Liver (tissue), 9 donors: ENCODE measurements around the gene PLCB4. TPM values are rescaled to one million over a fixed set of nuclear protein-coding genes. Genes with fewer than 3 reads are reported as not detected.

Experiments
- DNase-seq: peaks from one replicate; pipeline ENCODE4 v3.0.0-alpha.2; 2017; ENCODE audit warnings: low spot score
- H3K27ac ChIP-seq, 2 donors: one replicate each; pipeline ENCODE4 v1.7.0; 2013; ENCODE audit warnings: inconsistent platforms in 2 of 2, low read length in 2 of 2, control low read depth in 1 of 2, low read depth in 1 of 2, mild to moderate bottlenecking in 1 of 2
- H3K27me3 ChIP-seq, 4 donors: one replicate each; pipeline versions ENCODE4 v1.6.1 to v1.7.0; 2013; ENCODE audit warnings: low read length in 3 of 4, inconsistent platforms in 1 of 4, mild to moderate bottlenecking in 1 of 4, moderate library complexity in 1 of 4; ENCODE audit not compliant: control insufficient read depth in 4 of 4, insufficient read depth in 4 of 4
- H3K36me3 ChIP-seq, 4 donors: one replicate each; pipeline versions ENCODE4 v1.6.1 to v1.7.0; 2013; ENCODE audit warnings: low read length in 3 of 4, mild to moderate bottlenecking in 3 of 4, low read depth in 1 of 4, moderate library complexity in 1 of 4; ENCODE audit not compliant: control insufficient read depth in 4 of 4, insufficient read depth in 3 of 4
- H3K4me1 ChIP-seq, 4 donors: one replicate each; pipeline versions ENCODE4 v1.6.1 to v1.7.0; 2013; ENCODE audit warnings: low read length in 3 of 4, mild to moderate bottlenecking in 3 of 4, moderate library complexity in 1 of 4; ENCODE audit not compliant: control insufficient read depth in 4 of 4, insufficient read depth in 4 of 4
- H3K4me3 ChIP-seq, 3 donors: one replicate each; pipeline versions ENCODE4 v1.6.1 to v1.7.0; 2013; ENCODE audit warnings: low read length in 3 of 3, control low read depth in 1 of 3, low read depth in 1 of 3, mild to moderate bottlenecking in 1 of 3
- H3K9ac ChIP-seq, 2 donors: one replicate each; pipeline ENCODE4 v1.7.0; 2013; ENCODE audit warnings: low read length in 2 of 2, mild to moderate bottlenecking in 2 of 2, moderate library complexity in 2 of 2, control low read depth in 1 of 2, low read depth in 1 of 2
- H3K9me3 ChIP-seq, 4 donors: one replicate each; pipeline versions ENCODE4 v1.6.1 to v1.7.0; 2013; ENCODE audit warnings: low read length in 3 of 4; ENCODE audit not compliant: control insufficient read depth in 4 of 4
- ATF3 ChIP-seq: IDR thresholded peaks from 2 replicates; pipeline ENCODE4 v1.6.1; 2016; ENCODE audit warnings: antibody characterized with exemption
- CTCF ChIP-seq: fragments of 150-350 bp; IDR thresholded peaks from 2 replicates; pipeline ENCODE4 v1.5.1; 2017; ENCODE audit warnings: improper control_type of control experiment, low read depth, low read length; ENCODE audit not compliant: missing input control
- EGR1 ChIP-seq, 2 donors: IDR thresholded peaks; 2 replicates each; pipeline ENCODE4 v1.6.1; 2016 to 2018; ENCODE audit warnings: antibody characterized with exemption in 2 of 2, low read depth in 2 of 2
- FOXA1 ChIP-seq: IDR thresholded peaks from 2 replicates; pipeline ENCODE4 v1.6.1; 2016; ENCODE audit warnings: antibody characterized with exemption
- FOXA2 ChIP-seq: IDR thresholded peaks from 2 replicates; pipeline ENCODE4 v1.6.1; 2016; ENCODE audit warnings: antibody characterized with exemption
- GABPA ChIP-seq, 2 donors: IDR thresholded peaks in 1 of 2; conservative IDR thresholded peaks in 1 of 2; 2 replicates each; pipeline ENCODE4 v1.6.1; 2016; ENCODE audit warnings: antibody characterized with exemption in 2 of 2, mild to moderate bottlenecking in 1 of 2, moderate library complexity in 1 of 2
- HNF4A ChIP-seq, 2 donors: conservative IDR thresholded peaks; 2 replicates each; pipeline ENCODE4 v1.6.1; 2016; ENCODE audit warnings: antibody characterized with exemption in 2 of 2, mild to moderate bottlenecking in 2 of 2
- JUND ChIP-seq, 2 donors: IDR thresholded peaks; 2 replicates each; pipeline ENCODE4 v1.6.1; 2016; ENCODE audit warnings: antibody characterized with exemption in 2 of 2
- MAX ChIP-seq: IDR thresholded peaks from 2 replicates; pipeline ENCODE4 v1.6.1; 2016; ENCODE audit warnings: antibody characterized with exemption
- NR2F2 ChIP-seq: IDR thresholded peaks from 2 replicates; pipeline ENCODE4 v1.6.1; 2016; ENCODE audit warnings: antibody characterized with exemption
- RAD21 ChIP-seq, 2 donors: IDR thresholded peaks; 2 replicates each; pipeline ENCODE4 v1.6.1; 2016; ENCODE audit warnings: antibody characterized with exemption in 2 of 2, mild to moderate bottlenecking in 2 of 2
- REST ChIP-seq: IDR thresholded peaks from 2 replicates; pipeline ENCODE4 v1.6.1; 2016; ENCODE audit warnings: antibody characterized with exemption, mild to moderate bottlenecking
- RXRA ChIP-seq, 2 donors: IDR thresholded peaks; 2 replicates each; pipeline ENCODE4 v1.6.1; 2017 to 2018; ENCODE audit warnings: antibody characterized with exemption in 2 of 2, mild to moderate bottlenecking in 1 of 2
- SP1 ChIP-seq: IDR thresholded peaks from 2 replicates; pipeline ENCODE4 v1.6.1; 2018; ENCODE audit warnings: antibody characterized with exemption, mild to moderate bottlenecking
- YY1 ChIP-seq: IDR thresholded peaks from 2 replicates; pipeline ENCODE4 v1.6.1; 2016; ENCODE audit warnings: antibody characterized with exemption, mild to moderate bottlenecking
- ZBTB33 ChIP-seq: IDR thresholded peaks from 2 replicates; pipeline ENCODE4 v1.6.1; 2016; ENCODE audit warnings: antibody characterized with exemption
- WGBS: extraction: QIAGEN DNeasy Blood & Tissue Kit; methylation state at CpG from one replicate; pipeline ENCODE4 v1.1.7; 2013; 5-methylcytosine and 5-hydroxymethylcytosine counted together
- polyA plus RNA-seq, 2 donors: library from polyadenylated mRNA; stranded (reverse) in 1 of 2; unstranded in 1 of 2; fragments of 200-250 nt in 1 of 2; fragments of >200 nt in 1 of 2; fragmentation: Nextera tagmentation in 1 of 2; extraction: Ambion mirVana in 1 of 2; gene quantifications; one replicate each; pipeline versions ENCODE4 v1.2.1 to v1.2.3, GENCODE V29; 2013 to 2015
- total RNA-seq, 2 donors: library from RNA; depleted of rRNA; stranded (reverse); fragments of >200 nt; gene quantifications; one replicate each; pipeline ENCODE4 v1.2.3, GENCODE V29; 2014
- donor health status: healthy.
- donor health status: healthy.
- donor health status: healthy.
- donor health status: healthy.
- donor health status: healthy.

Gene PLCB4
- total and polyA plus RNA-seq, 4 donors, result 0.14 to 0.67 (median 0.30) TPM

GRCh38 chr20:9348316-9348715, 279.4 kb downstream of the PLCB4 start:
- DNase-seq, result no peak
- Histone ChIP-seq H3K9me3 (no peaks in the 10 kb centered on the region), H3K9ac (no peak overlapping the region), H3K4me3 (no peak overlapping the region), H3K27ac (no peak overlapping the region), H3K36me3 (no peaks in the 10 kb centered on the region), H3K4me1 (no peaks in the 10 kb centered on the region), H3K27me3 (peaks cover 0 to 6% (median 0%) of the 10 kb centered on the region in 4 donors)
- WGBS, result 63% methylated on average over 3 of the region's 3 CpGs
- no peak for TF ChIP-seq YY1
- TF ChIP-seq NR2F2, result no peak
- TF ChIP-seq FOXA1, result no peak
- no peak for TF ChIP-seq RXRA (IDR thresholded peaks at IDR 0.05)
- no peak for TF ChIP-seq ATF3
- no peak for TF ChIP-seq RAD21 (IDR thresholded peaks at IDR 0.05)
- TF ChIP-seq JUND (IDR thresholded peaks at IDR 0.05), result no peak
- TF ChIP-seq CTCF, result no peak
- no peak for TF ChIP-seq REST
- no peak for TF ChIP-seq FOXA2
- no peak for TF ChIP-seq EGR1 (IDR thresholded peaks at IDR 0.05; ENCODE audit: low read depth in 2 of 2)

GRCh38 chr20:9348747-9349146, 279.9 kb downstream of the PLCB4 start:
- H3K27me3 ChIP-seq, result peaks cover 0 to 6% (median 0%) of the 10 kb centered on the region in 4 donors
- no peak overlapping the region for H3K27ac ChIP-seq
- no peaks in the 10 kb centered on the region for H3K36me3 ChIP-seq
- no peaks in the 10 kb centered on the region for H3K9me3 ChIP-seq
- no peaks in the 10 kb centered on the region for H3K4me1 ChIP-seq
- TF ChIP-seq FOXA2, result no peak
- no peak for TF ChIP-seq SP1
- TF ChIP-seq REST, result no peak
- no peak for TF ChIP-seq ZBTB33
- no peak for TF ChIP-seq RAD21 (IDR thresholded peaks at IDR 0.05)
- TF ChIP-seq GABPA (IDR thresholded peaks at IDR 0.05 in 1 of 2, conservative IDR thresholded peaks at IDR 0.05 in 1 of 2), result no peak
- TF ChIP-seq HNF4A (conservative IDR thresholded peaks at IDR 0.05), result no peak
- TF ChIP-seq MAX, result no peak
- TF ChIP-seq NR2F2, result no peak
- no peak overlapping the region for H3K9ac ChIP-seq
- 82% methylated on average over 2 of the region's 2 CpGs for WGBS
- no peak for DNase-seq
- no peak overlapping the region for H3K4me3 ChIP-seq
